Measurements from ENCODE around the gene PTPRA.

DNA sequence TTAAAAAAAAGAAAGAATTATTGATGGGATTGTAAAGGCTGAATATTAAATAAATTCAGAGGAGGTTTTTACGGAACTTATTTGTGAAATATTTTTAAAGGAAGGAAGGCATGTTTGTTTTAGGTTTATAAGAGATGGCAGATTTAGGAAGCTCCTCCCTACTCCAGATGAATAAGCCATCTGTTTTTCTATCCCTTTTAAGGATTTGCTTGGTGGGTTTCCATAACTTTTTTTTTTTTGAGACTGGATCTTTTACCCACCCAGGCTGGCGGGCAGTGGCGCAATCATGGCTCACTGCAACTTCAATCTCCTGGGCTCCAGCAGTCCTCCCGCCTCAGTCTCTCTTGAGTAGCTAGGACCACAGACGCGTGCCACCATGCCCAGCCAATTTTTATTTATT lies 30.4 kb downstream of the PTPRA start:
- TF ChIP-seq HDAC2 (IDR thresholded peaks at IDR 0.05) (no peak), MYC (IDR thresholded peaks at IDR 0.05; ENCODE audit: insufficient read depth, insufficient read length, insufficient replicate concordance, low read length, severe bottlenecking) (no peak), CTCF (IDR thresholded peaks at IDR 0.05 in 2 of 3, conservative IDR thresholded peaks at IDR 0.05 in 1 of 3; ENCODE audit: control insufficient read depth in 2 of 3, extremely low read depth in 1 of 3, insufficient read depth in 1 of 3, low read depth in 3 of 3, low read length in 3 of 3) (no peak), POLR2A (IDR thresholded peaks at IDR 0.05; ENCODE audit: low read depth, low read length) (no peak), TAF1 (IDR thresholded peaks at IDR 0.05; ENCODE audit: borderline replicate concordance, low read depth, low read length) (no peak), STAT1 (conservative IDR thresholded peaks at IDR 0.05) (no peak), IRF4 (IDR thresholded peaks at IDR 0.05; ENCODE audit: low read depth, low read length) (no peak), SMC3 (IDR thresholded peaks at IDR 0.05; ENCODE audit: borderline replicate concordance, low read length) (no peak), HCFC1 (IDR thresholded peaks at IDR 0.05; ENCODE audit: low read length) (no peak), TCF7 (IDR thresholded peaks at IDR 0.05; ENCODE audit: borderline replicate concordance) (no peak), USF2 (IDR thresholded peaks at IDR 0.05; ENCODE audit: borderline replicate concordance, low read depth, low read length) (no peak)
- TF ChIP-seq, protein P1, sequence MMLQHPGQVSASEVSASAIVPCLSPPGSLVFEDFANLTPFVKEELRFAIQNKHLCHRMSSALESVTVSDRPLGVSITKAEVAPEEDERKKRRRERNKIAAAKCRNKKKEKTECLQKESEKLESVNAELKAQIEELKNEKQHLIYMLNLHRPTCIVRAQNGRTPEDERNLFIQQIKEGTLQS (IDR thresholded peaks at IDR 0.05; ENCODE audit: borderline replicate concordance, extremely low read depth, low read depth, low read length): no peak
- TF ChIP-seq, protein P2, sequence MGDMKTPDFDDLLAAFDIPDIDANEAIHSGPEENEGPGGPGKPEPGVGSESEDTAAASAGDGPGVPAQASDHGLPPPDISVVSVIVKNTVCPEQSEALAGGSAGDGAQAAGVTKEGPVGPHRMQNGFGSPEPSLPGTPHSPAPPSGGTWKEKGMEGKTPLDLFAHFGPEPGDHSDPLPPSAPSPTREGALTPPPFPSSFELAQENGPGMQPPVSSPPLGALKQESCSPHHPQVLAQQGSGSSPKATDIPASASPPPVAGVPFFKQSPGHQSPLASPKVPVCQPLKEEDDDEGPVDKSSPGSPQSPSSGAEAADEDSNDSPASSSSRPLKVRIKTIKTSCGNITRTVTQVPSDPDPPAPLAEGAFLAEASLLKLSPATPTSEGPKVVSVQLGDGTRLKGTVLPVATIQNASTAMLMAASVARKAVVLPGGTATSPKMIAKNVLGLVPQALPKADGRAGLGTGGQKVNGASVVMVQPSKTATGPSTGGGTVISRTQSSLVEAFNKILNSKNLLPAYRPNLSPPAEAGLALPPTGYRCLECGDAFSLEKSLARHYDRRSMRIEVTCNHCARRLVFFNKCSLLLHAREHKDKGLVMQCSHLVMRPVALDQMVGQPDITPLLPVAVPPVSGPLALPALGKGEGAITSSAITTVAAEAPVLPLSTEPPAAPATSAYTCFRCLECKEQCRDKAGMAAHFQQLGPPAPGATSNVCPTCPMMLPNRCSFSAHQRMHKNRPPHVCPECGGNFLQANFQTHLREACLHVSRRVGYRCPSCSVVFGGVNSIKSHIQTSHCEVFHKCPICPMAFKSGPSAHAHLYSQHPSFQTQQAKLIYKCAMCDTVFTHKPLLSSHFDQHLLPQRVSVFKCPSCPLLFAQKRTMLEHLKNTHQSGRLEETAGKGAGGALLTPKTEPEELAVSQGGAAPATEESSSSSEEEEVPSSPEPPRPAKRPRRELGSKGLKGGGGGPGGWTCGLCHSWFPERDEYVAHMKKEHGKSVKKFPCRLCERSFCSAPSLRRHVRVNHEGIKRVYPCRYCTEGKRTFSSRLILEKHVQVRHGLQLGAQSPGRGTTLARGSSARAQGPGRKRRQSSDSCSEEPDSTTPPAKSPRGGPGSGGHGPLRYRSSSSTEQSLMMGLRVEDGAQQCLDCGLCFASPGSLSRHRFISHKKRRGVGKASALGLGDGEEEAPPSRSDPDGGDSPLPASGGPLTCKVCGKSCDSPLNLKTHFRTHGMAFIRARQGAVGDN (IDR thresholded peaks at IDR 0.05): no peak
- TF ChIP-seq, protein P3, sequence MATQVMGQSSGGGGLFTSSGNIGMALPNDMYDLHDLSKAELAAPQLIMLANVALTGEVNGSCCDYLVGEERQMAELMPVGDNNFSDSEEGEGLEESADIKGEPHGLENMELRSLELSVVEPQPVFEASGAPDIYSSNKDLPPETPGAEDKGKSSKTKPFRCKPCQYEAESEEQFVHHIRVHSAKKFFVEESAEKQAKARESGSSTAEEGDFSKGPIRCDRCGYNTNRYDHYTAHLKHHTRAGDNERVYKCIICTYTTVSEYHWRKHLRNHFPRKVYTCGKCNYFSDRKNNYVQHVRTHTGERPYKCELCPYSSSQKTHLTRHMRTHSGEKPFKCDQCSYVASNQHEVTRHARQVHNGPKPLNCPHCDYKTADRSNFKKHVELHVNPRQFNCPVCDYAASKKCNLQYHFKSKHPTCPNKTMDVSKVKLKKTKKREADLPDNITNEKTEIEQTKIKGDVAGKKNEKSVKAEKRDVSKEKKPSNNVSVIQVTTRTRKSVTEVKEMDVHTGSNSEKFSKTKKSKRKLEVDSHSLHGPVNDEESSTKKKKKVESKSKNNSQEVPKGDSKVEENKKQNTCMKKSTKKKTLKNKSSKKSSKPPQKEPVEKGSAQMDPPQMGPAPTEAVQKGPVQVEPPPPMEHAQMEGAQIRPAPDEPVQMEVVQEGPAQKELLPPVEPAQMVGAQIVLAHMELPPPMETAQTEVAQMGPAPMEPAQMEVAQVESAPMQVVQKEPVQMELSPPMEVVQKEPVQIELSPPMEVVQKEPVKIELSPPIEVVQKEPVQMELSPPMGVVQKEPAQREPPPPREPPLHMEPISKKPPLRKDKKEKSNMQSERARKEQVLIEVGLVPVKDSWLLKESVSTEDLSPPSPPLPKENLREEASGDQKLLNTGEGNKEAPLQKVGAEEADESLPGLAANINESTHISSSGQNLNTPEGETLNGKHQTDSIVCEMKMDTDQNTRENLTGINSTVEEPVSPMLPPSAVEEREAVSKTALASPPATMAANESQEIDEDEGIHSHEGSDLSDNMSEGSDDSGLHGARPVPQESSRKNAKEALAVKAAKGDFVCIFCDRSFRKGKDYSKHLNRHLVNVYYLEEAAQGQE (IDR thresholded peaks at IDR 0.05; ENCODE audit: low read depth, low read length): no peak
